Ureter (tissue), 1 donor: Measurements from ENCODE around the gene IL21. TPM values are rescaled to one million over a fixed set of nuclear protein-coding genes. Genes with fewer than 3 reads are reported as not detected.
A peak's percentile ranks its signal among the peaks of the same experiment; 100 is the strongest.
"Not testable (repeated sequence)": the region's sequence is repeated elsewhere in the genome, so short reads cannot be mapped to it uniquely, and the experiment has no call there.

Source experiments
- DNase-seq: peaks from one replicate; pipeline ENCODE4 v3.0.0-alpha.2; 2020; ENCODE audit warnings: low spot score
- total RNA-seq: library from RNA; stranded (reverse); gene quantifications from one replicate; pipeline ENCODE4 v1.2.4, GENCODE V29; 2023
- donor health status: DM: yes; HTN: yes; CAD: no.

The IL21 gene
- total RNA-seq, 1 donor from 2014 or later: not detected

DNA sequence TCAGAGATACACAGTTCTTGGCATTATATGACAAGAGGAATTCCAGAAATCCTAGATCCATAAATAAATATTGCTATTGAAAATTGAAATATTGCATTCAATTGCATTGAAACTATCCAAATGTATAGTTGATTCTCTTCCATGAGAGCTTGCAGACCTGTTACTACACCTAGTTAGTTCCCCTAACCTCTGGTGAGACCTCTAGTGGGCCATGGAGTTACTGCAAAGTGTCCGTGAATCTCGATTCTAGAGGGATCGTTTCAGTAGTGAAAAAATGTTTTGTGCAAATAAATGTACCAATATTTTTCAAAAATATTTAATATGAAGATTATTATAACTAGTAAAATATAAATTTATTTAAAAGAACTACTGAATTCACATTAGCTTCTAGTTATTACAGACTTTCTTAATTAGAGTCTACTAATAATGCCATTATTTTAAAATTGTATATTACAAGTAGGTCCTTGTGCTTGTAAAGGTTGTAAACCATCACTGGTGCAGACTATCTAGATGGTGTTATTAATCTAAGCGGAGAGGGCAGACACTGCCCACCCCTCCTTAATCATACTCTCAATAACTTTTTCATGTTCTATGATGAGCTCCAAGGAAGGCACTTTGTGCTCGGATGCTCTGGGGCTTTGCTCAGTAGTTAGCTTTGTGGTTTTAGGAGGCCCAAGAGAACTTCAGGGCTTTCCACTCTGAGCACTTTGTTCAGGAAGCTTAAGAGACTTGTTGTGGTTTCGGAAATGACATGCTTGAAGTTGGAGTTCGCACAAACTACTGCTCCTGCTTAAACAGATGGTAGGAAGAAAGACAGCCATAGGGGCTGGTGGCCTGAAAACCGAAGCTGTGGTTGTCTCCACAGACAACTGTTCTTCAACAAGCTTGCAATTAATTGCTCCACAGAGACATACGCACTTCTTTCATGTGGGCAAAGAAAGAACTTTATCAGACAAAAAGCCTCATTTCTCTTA is 42.8 kb downstream of the IL21 start:
- DNase-seq: no peak

DNA sequence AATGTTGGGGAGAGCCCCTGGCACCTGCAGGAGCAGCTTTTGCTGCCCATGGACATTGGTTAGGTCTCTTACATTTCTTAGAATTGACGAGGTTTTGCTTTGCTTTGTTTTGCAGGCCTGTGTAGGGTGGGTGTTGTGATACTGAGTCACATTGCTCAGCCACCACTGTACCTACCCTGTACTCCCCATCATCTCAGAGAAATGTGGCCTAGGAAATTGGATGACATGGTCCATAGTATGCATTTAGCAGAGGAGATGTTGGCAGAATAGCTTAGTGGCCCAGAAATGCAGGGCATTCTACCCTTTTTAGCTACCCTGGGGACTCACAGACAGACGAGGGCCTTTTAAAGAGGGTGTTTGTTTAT is 43.7 kb downstream of the IL21 start:
- no peak for DNase-seq

DNA sequence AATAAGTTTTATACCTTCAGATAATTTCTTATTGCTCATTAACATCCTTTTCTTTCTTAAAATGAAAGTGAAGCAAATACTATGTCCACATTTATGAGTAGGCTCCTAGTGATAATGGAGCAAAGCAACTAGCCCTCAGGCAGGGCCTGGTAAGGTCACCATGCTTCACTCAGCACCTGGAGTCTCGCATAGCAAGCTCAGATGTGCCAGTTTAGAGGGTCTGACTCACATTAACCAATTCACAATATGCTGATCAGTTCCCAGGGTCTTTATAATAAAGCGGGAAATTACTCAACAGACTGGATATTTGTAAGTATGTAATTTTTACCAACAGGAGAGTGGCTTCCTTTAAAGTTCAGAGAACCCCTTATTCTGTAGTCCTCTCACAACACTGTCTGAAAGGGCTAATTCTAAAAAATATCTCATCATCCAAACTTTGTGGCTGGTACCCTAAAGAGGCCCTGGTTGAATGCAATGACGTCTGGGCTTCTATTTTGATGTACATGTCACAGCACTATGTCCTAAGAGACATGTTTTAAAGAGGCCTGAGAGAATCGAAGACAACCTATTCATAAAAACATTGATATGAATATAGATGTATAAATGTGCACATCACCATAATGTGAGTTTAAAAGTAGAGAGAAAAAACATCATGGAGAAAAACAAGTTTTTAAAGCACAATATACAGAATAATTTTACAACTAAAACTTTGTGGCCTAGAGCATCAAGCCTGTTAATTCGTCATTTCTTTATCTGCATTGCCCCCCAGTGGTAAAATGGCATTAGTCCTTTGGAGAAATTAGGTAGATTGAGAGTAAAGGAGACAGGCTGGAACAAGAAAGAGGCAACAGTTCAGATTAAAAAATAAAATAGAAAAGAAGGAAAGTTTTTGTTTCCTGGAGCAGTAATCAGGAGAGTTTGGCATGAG is 44.3 kb downstream of the IL21 start:
- peak; percentile 47 for DNase-seq

DNA sequence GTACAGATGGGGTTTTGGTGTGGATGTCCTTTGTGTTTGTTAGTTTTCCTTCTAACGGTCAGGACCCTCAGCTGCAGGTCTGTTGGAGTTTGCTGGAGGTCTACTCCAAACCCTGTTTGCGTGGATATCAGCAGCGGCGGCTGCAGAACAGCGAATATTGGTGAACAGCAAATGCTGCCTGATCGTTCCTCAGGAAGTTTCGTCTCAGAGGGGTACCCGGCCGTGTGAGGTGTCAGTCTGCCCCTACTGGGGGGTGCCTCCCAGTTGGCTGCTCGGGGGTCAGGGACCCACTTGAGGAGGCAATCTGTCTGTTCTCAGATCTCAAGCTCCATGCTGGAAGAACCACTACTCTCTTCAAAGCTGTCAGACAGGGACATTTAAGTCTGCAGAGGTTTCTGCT is 46.5 kb downstream of the IL21 start:
- DNase-seq: not testable (repeated sequence)

DNA sequence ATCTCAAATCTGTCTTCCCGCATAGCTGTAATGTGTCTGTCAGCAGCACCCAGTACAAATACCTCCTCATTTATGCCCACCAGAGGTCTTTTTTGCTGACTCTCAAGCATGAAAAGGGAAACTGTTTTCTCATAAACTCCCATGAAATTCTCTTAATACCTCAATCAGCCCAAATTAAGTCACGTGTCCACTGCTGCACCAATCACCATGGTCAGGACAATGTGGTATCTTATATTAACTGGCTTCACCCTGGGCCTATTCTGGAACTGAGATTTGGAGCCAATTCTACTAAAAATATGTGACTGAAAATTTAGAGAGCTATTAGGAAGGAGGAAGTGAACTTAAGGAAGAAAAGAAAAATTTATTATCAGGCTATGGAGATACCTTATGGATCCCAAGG is 58.4 kb downstream of the IL21 start:
- DNase-seq: no peak

Other genes with a start within 250 kb of the IL21 start
- gene ADAD1, start 242.1 kb downstream of the IL21 start, total RNA-seq: not detected
- gene IL2, start 164.3 kb downstream of the IL21 start, total RNA-seq: 0.99 TPM
- gene BBS12, start 111.6 kb upstream of the IL21 start, total RNA-seq: 3.0 TPM
- 12.2 TPM for gene FGF2, start 205.8 kb upstream of the IL21 start, total RNA-seq